ENCODE measurements around the gene BSN. TPM values are rescaled to one million over a fixed set of nuclear protein-coding genes. Genes with fewer than 3 reads are reported as not detected.
"Not testable (repeated sequence)": the region's sequence is repeated elsewhere in the genome, so short reads cannot be mapped to it uniquely, and the experiment has no call there.

The BSN gene
- total and polyA plus RNA-seq, 9 donors: 0.44 to 1.2 (median 0.62) TPM

DNA sequence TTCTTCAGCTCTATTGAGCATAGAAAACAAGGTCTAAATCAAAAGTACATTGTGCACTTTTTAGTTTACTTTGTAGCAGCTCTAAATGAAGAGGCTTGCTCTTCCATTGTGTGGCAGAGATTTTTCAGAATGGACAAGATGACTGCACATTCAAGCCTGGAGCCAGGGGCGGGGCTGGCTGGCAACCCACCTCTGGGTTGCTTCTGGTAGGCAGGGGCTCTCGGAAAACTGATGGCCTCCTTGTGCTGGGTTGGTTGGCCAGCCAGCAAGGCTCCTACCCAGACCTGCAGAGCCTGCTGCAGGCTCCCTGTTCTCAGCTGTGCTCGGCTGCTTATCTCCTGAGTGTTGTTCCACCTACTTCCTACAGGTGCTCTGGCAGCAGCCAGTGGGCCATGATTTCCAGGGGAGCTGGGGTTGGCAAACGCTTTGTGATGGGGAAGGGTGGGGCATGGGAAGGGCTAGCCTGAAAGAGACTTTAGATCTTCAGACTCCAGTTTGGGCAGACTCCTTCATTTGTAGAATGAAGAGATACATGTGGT lies 8.8 kb downstream of the BSN start:
- H3K27me3 ChIP-seq (ENCODE audit: control insufficient read depth, insufficient read depth, low read length): no peaks in the 10 kb centered on the region
- WGBS (ENCODE audit: insufficient coverage): 28% methylated on average over 4 of the region's 4 CpGs
- no peaks in the 10 kb centered on the region for H3K4me1 ChIP-seq (ENCODE audit: control insufficient read depth, insufficient read depth, low read length)
- DNase-seq: no peak
- no peak overlapping the region for H3K4me3 ChIP-seq (ENCODE audit: low read length)
- no peaks in the 10 kb centered on the region for H3K9me3 ChIP-seq (replicated peaks; ENCODE audit: control insufficient read depth, low read depth, low read length)
- H3K36me3 ChIP-seq (ENCODE audit: control insufficient read depth, insufficient read depth, low read length): no peaks in the 10 kb centered on the region
- H3K27ac ChIP-seq (ENCODE audit: low read length): no peak overlapping the region

DNA sequence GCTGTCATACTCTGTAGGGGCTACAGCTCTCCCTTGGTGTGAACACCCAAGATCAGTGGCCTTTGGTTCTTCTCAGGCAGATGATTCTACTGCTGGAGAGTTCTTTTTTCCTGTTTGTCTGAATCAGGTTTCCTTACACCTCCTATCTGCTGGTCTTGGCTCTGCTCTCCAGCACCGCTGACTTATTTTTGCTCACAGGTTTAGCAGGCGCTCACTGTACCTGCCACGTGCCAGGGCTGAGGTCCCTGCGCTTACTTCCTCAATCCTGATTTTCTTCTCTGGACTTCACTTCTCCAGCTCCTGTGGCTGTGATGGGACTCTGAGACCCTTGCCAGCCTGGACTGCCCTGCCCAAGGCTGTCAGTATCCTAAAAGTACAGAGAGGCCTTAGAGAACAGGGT lies 9.5 kb downstream of the BSN start:
- H3K9me3 ChIP-seq (replicated peaks; ENCODE audit: control insufficient read depth, low read depth, low read length): no peaks in the 10 kb centered on the region
- no peak overlapping the region for H3K27ac ChIP-seq (ENCODE audit: low read length)
- 97% methylated on average over 4 of the region's 4 CpGs for WGBS (ENCODE audit: insufficient coverage)
- no peaks in the 10 kb centered on the region for H3K27me3 ChIP-seq (ENCODE audit: control insufficient read depth, insufficient read depth, low read length)
- H3K36me3 ChIP-seq (ENCODE audit: control insufficient read depth, insufficient read depth, low read length): no peaks in the 10 kb centered on the region
- no peak for DNase-seq
- H3K4me3 ChIP-seq (ENCODE audit: low read length): no peak overlapping the region
- H3K4me1 ChIP-seq (ENCODE audit: control insufficient read depth, insufficient read depth, low read length): no peaks in the 10 kb centered on the region

DNA sequence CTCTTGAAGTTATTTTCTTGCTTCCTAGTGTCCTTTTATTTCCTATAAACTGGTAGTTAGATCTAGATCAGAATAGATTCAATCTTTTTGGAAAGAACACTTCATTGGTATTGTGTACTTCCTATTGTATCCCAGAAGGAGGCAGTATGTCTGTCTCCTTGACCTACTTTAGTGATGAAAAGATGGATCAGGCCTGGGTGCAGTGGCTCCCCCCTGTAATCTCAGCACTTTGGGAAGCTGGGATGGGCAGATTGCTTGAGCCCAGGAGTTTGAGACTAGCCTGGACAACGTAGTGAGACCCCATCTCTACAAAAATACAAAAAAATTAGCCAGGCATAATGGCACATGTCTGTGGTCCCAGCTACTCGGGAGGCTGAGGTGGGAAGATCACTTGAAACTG lies 12.0 kb downstream of the BSN start:
- no CpG with 5 or more reads among the region's 2 CpGs for WGBS (ENCODE audit: insufficient coverage)

GRCh38 chr3:49567406-49567805 lies 13.1 kb downstream of the BSN start:
- no peaks in the 10 kb centered on the region for H3K36me3 ChIP-seq (ENCODE audit: control insufficient read depth, insufficient read depth, low read length)
- H3K9me3 ChIP-seq (replicated peaks; ENCODE audit: control insufficient read depth, low read depth, low read length): no peaks in the 10 kb centered on the region
- no peaks in the 10 kb centered on the region for H3K27me3 ChIP-seq (ENCODE audit: control insufficient read depth, insufficient read depth, low read length)
- DNase-seq: no peak
- H3K4me1 ChIP-seq (ENCODE audit: control insufficient read depth, insufficient read depth, low read length): no peaks in the 10 kb centered on the region
- 40% methylated on average over 2 of the region's 2 CpGs for WGBS (ENCODE audit: insufficient coverage)
- no peak overlapping the region for H3K4me3 ChIP-seq (ENCODE audit: low read length)
- H3K27ac ChIP-seq (ENCODE audit: low read length): no peak overlapping the region

More for the DNA sequence above, 12.0 kb downstream of the BSN start:
- Histone ChIP-seq H3K4me1 (ENCODE audit: control insufficient read depth, insufficient read depth, low read length) (no peaks in the 10 kb centered on the region), H3K9me3 (replicated peaks; ENCODE audit: control insufficient read depth, low read depth, low read length) (no peaks in the 10 kb centered on the region), H3K27me3 (ENCODE audit: control insufficient read depth, insufficient read depth, low read length) (no peaks in the 10 kb centered on the region), H3K27ac (ENCODE audit: low read length) (no peak overlapping the region), H3K36me3 (ENCODE audit: control insufficient read depth, insufficient read depth, low read length) (no peaks in the 10 kb centered on the region), H3K4me3 (ENCODE audit: low read length) (no peak overlapping the region)
- no peak for DNase-seq

DNA sequence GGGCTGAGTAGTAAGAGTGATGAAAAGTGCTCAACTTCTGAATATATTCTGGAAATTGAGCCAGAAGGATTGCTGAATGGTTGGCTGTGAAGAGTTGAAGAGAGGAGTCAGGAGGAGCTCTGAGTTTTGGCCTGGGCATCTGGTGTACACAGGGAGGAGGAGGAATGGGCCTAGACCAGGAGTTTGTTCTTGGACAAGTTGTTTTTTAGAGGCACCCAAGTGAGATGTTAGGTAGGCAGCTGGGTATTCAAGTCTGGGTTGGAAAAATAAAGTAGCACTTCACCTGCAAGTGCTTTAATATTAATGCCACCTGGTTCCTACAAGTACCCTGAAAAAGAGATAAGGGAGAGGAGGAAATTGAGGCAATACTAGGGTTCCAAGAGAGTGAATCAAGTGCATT lies 14.7 kb downstream of the BSN start:
- no peak for DNase-seq
- Histone ChIP-seq H3K4me1 (ENCODE audit: control insufficient read depth, insufficient read depth, low read length) (no peaks in the 10 kb centered on the region), H3K27ac (ENCODE audit: low read length) (no peak overlapping the region), H3K9me3 (replicated peaks; ENCODE audit: control insufficient read depth, low read depth, low read length) (no peaks in the 10 kb centered on the region), H3K4me3 (ENCODE audit: low read length) (no peak overlapping the region), H3K27me3 (ENCODE audit: control insufficient read depth, insufficient read depth, low read length) (no peaks in the 10 kb centered on the region), H3K36me3 (ENCODE audit: control insufficient read depth, insufficient read depth, low read length) (no peaks in the 10 kb centered on the region)

DNA sequence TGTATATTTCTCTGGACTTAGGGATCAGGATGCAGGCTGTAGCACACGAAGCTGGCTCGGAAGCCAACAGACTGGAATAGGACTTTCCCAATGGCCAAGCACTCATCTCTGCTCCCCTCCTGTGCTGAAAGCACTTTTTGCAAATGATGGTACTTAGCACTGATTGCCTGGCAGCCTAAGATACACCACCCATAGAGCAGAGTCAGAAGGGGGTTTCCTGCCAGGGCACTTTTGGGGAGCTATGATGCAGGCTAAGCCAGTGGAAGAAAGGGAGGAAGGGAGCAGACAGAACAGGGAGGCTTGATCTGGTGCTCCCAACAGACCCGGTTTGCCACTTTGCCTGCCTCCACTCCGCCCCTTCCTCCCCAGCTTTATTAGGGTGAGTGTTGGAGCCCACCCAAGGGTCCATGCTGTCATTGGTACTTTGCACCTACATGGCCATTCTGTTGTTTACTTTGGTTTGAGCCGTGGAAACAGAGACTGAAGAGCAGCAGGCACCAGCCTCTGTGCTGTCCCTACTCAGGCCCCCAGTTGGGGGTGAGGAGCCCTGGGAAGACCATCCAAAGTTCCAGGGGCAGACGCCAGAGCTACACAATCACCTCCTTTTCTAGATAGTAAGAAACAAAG lies 15.9 kb downstream of the BSN start:
- H3K36me3 ChIP-seq (ENCODE audit: control insufficient read depth, insufficient read depth, low read length): no peaks in the 10 kb centered on the region
- H3K27me3 ChIP-seq (ENCODE audit: control insufficient read depth, insufficient read depth, low read length): no peaks in the 10 kb centered on the region
- no peak overlapping the region for H3K27ac ChIP-seq (ENCODE audit: low read length)
- 40% methylated on average over 1 of the region's 6 CpGs for WGBS (ENCODE audit: insufficient coverage)
- no peaks in the 10 kb centered on the region for H3K9me3 ChIP-seq (replicated peaks; ENCODE audit: control insufficient read depth, low read depth, low read length)
- H3K4me3 ChIP-seq (ENCODE audit: low read length): no peak overlapping the region
- no peaks in the 10 kb centered on the region for H3K4me1 ChIP-seq (ENCODE audit: control insufficient read depth, insufficient read depth, low read length)
- no peak for DNase-seq

DNA sequence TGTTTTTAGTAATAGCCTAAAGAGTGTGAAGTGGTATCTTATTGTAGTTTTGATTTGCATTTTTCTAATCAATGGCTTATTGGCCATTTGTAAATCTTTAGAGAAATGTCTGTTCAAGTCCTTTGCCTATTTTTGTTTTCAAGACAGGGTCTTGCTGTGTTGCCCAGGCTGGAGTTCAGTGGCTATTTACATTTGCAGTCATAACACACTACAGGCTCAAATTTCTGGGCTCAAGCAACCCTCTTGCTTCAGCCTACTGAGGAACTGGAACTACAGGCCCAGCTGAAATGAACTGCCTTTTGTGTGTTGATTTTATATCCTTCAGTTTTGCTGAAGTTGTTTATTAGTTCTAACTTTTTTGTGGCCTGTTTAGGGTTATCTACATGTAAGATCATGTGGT lies 27.9 kb downstream of the BSN start:
- Histone ChIP-seq H3K4me3 (ENCODE audit: low read length) (no peak overlapping the region), H3K36me3 (ENCODE audit: control insufficient read depth, insufficient read depth, low read length) (no peaks in the 10 kb centered on the region), H3K27ac (ENCODE audit: low read length) (no peak overlapping the region), H3K27me3 (ENCODE audit: control insufficient read depth, insufficient read depth, low read length) (no peaks in the 10 kb centered on the region), H3K4me1 (ENCODE audit: control insufficient read depth, insufficient read depth, low read length) (no peaks in the 10 kb centered on the region), H3K9me3 (replicated peaks; ENCODE audit: control insufficient read depth, low read depth, low read length) (no peaks in the 10 kb centered on the region)
- no peak for DNase-seq

DNA sequence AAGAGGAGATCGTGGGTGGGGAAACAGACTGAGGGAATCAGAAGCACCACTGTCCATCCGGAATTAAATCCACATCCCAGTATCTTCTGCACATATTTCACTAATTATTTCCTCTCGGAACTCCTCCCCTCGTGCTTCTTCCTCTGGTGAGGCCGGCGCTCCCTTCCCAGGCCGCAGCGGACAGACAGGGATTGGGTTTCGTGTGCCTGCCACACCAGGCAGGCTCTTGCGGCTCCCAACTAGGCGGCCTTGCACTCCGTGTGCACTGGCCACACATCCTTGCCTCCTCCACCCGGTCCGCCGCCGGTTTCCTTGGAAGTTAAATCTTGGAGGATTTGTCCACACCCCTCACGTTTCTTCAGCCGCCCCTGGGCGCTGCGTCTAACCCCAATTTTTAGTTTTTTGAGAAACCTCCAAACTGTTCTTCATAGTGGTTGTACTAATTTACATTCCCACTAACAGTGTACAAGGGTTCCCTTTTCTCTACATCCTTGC lies 31.0 kb downstream of the BSN start:
- H3K9me3 ChIP-seq (replicated peaks; ENCODE audit: control insufficient read depth, low read depth, low read length); DNase-seq; H3K27me3 ChIP-seq (ENCODE audit: control insufficient read depth, insufficient read depth, low read length); H3K27ac ChIP-seq (ENCODE audit: low read length); H3K36me3 ChIP-seq (ENCODE audit: control insufficient read depth, insufficient read depth, low read length); H3K4me1 ChIP-seq (ENCODE audit: control insufficient read depth, insufficient read depth, low read length); H3K4me3 ChIP-seq (ENCODE audit: low read length): not testable (repeated sequence)
- 84% methylated on average over 12 of the region's 20 CpGs for WGBS (ENCODE audit: insufficient coverage)

- no peak overlapping the region for H3K27ac ChIP-seq (ENCODE audit: low read length)
- H3K4me1 ChIP-seq (ENCODE audit: control insufficient read depth, insufficient read depth, low read length): no peaks in the 10 kb centered on the region
- H3K27me3 ChIP-seq (ENCODE audit: control insufficient read depth, insufficient read depth, low read length): peaks cover 2% of the 10 kb centered on the region
- DNase-seq: no peak
- no CpG with 5 or more reads among the region's 3 CpGs for WGBS (ENCODE audit: insufficient coverage)
- H3K36me3 ChIP-seq (ENCODE audit: control insufficient read depth, insufficient read depth, low read length): no peaks in the 10 kb centered on the region
- H3K9me3 ChIP-seq (replicated peaks; ENCODE audit: control insufficient read depth, low read depth, low read length): no peaks in the 10 kb centered on the region
- H3K4me3 ChIP-seq (ENCODE audit: low read length): no peak overlapping the region
These were observed 37.3 kb downstream of the BSN start for GRCh38 chr3:49591615-49592014.

DNA sequence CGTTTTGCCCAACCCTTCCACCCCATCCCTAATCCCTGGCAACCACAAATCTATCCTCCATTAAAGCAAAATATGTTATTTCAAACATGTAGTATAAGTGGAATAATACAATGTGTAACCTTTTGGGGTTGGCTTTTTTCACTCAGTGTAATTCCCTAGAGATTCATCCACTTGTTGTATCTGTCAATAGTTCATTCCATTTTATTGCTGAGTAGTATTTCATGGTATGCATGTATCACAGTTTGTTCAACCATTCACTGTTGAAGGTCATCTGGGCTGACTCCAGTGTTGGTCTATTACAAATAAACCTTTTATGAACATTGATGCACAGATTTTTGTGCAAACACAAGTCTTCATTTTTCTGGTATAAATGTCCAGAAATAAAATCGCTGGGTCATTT lies 38.8 kb downstream of the BSN start:
- no peak for DNase-seq
- no CpG with 5 or more reads among the region's 2 CpGs for WGBS (ENCODE audit: insufficient coverage)
- H3K9me3 ChIP-seq (replicated peaks; ENCODE audit: control insufficient read depth, low read depth, low read length): no peaks in the 10 kb centered on the region
- H3K36me3 ChIP-seq (ENCODE audit: control insufficient read depth, insufficient read depth, low read length): no peaks in the 10 kb centered on the region
- no peak overlapping the region for H3K4me3 ChIP-seq (ENCODE audit: low read length)
- H3K4me1 ChIP-seq (ENCODE audit: control insufficient read depth, insufficient read depth, low read length): no peaks in the 10 kb centered on the region
- no peak overlapping the region for H3K27ac ChIP-seq (ENCODE audit: low read length)
- H3K27me3 ChIP-seq (ENCODE audit: control insufficient read depth, insufficient read depth, low read length): peaks cover 2% of the 10 kb centered on the region

GRCh38 chr3:49600781-49601180 lies 46.5 kb downstream of the BSN start:
- H3K4me3 ChIP-seq (ENCODE audit: low read length): no peak overlapping the region
- H3K9me3 ChIP-seq (replicated peaks; ENCODE audit: control insufficient read depth, low read depth, low read length): no peaks in the 10 kb centered on the region
- H3K36me3 ChIP-seq (ENCODE audit: control insufficient read depth, insufficient read depth, low read length): no peaks in the 10 kb centered on the region
- 100% methylated on average over 1 of the region's 1 CpG for WGBS (ENCODE audit: insufficient coverage)
- H3K27me3 ChIP-seq (ENCODE audit: control insufficient read depth, insufficient read depth, low read length): no peaks in the 10 kb centered on the region
- H3K4me1 ChIP-seq (ENCODE audit: control insufficient read depth, insufficient read depth, low read length): no peaks in the 10 kb centered on the region
- H3K27ac ChIP-seq (ENCODE audit: low read length): no peak overlapping the region
- no peak for DNase-seq

Measured in muscle of leg (tissue), 11 donors.